Measurements from ENCODE around the gene EFNA5. TPM values are rescaled to one million over a fixed set of nuclear protein-coding genes. Genes with fewer than 3 reads are reported as not detected.

The EFNA5 gene
- total and polyA plus RNA-seq, 2 of the 13 experiments (the other 11 are each of a cell fraction or from before 2014, with no cell fraction given), result not detected

GRCh38 chr5:107451028-107451427, 219.7 kb downstream of the EFNA5 start:
- intact Hi-C loops (cut with micrococcal nuclease; ENCODE audit: unreplicated experiment) (no loop called here), in situ Hi-C loops (cut with HindIII; ENCODE audit: extremely low pct_ligation_motif_present, low pct_unique_long_range_greater_than_20kb) (no loop called here)
- FAIRE-seq, result no peak
- H4K20me1 ChIP-seq (ENCODE audit: insufficient read depth, low read length), result no peaks in the 10 kb centered on the region
- no peak for DNase-seq (ENCODE audit: low spot score)
- ChIA-PET CTCF (ENCODE audit: low intra/inter-chr PET ratio, low total read pairs) (no interaction called here), POLR2A (no interaction called here)
- no peak for TF ChIP-seq ZNF512 (CRISPR knock-in tag; IDR thresholded peaks at IDR 0.05)
- TF ChIP-seq ZNF768 (CRISPR knock-in tag; IDR thresholded peaks at IDR 0.05), result no peak
- TF ChIP-seq ZNF839 (CRISPR knock-in tag; IDR thresholded peaks at IDR 0.05; ENCODE audit: borderline replicate concordance), result no peak
- no peak for TF ChIP-seq NR2F6 (IDR thresholded peaks at IDR 0.05)
- TF ChIP-seq NR2F6 (CRISPR knock-in tag; IDR thresholded peaks at IDR 0.05), result no peak
- no peak for TF ChIP-seq CC2D1A (CRISPR knock-in tag; IDR thresholded peaks at IDR 0.05)
- TF ChIP-seq SRSF1 (optimal IDR thresholded peaks at IDR 0.05; ENCODE audit: low read depth, low read length), result no peak
- TF ChIP-seq SALL2 (CRISPR knock-in tag; IDR thresholded peaks at IDR 0.05), result no peak
- TF ChIP-seq ZNF740 (CRISPR knock-in tag; IDR thresholded peaks at IDR 0.05), result no peak
- no peak for TF ChIP-seq ZNF367 (CRISPR knock-in tag; IDR thresholded peaks at IDR 0.05; ENCODE audit: borderline replicate concordance)
- TF ChIP-seq MTA1 (CRISPR knock-in tag; IDR thresholded peaks at IDR 0.05; ENCODE audit: borderline replicate concordance), result no peak
- TF ChIP-seq CTCF (CRISPR knock-in tag; IDR thresholded peaks at IDR 0.05), result no peak
- no peak for TF ChIP-seq HIC2 (CRISPR knock-in tag; IDR thresholded peaks at IDR 0.05; ENCODE audit: low read depth)
- TF ChIP-seq TSC22D2 (CRISPR knock-in tag; IDR thresholded peaks at IDR 0.05; ENCODE audit: borderline replicate concordance), result no peak
- TF ChIP-seq TBL1XR1 (IDR thresholded peaks at IDR 0.05; ENCODE audit: borderline replicate concordance, low read length, partially characterized antibody), result no peak
- TF ChIP-seq ZNF160 (CRISPR knock-in tag; IDR thresholded peaks at IDR 0.05), result no peak
- ATAC-seq, result no peak
- no peak overlapping the region for H3K9ac ChIP-seq (ENCODE audit: insufficient read depth, low read depth, low read length)
- H3K9me3 ChIP-seq (ENCODE audit: low read length), result no peaks in the 10 kb centered on the region
- no TSS peak for BruUV-seq (replicated peaks)
- H3K79me2 ChIP-seq (ENCODE audit: insufficient read depth, low read length), result no peaks in the 10 kb centered on the region
- no peak overlapping the region for H3K27ac ChIP-seq (ENCODE audit: extremely low read length, insufficient read depth, low read length)
- no peak overlapping the region for H2AFZ ChIP-seq (ENCODE audit: low read length)
- H3K4me2 ChIP-seq (ENCODE audit: low read depth, low read length), result no peak overlapping the region
- no peak overlapping the region for H3K4me3 ChIP-seq (replicated peaks in 1 of 3; ENCODE audit: insufficient read depth in 1 of 3, low read depth in 2 of 3, low read length in 3 of 3)
- H3K4me1 ChIP-seq (ENCODE audit: insufficient read depth, low read length), result no peaks in the 10 kb centered on the region
- WGBS (ENCODE audit: low lambda C conversion rate), result under 1% methylated on average over 3 of the region's 3 CpGs
- H3K36me3 ChIP-seq (replicated peaks in 1 of 2; ENCODE audit: control insufficient read depth in 1 of 2, insufficient read depth in 2 of 2, low read length in 2 of 2), result no peaks in the 10 kb centered on the region
- 0 out of 5 replicates have a peak, but pooled peaks cover 0 to 4% of the 10 kb centered on the region in 2 experiments for H3K27me3 ChIP-seq (ENCODE audit: control insufficient read depth in 1 of 2, insufficient read depth in 2 of 2, low read length in 2 of 2)

Data from HepG2 (cell line).